ENCODE data around the gene ACOT2. TPM values are rescaled to one million over a fixed set of nuclear protein-coding genes. Genes with fewer than 3 reads are reported as not detected.

The ACOT2 gene
- total and polyA plus RNA-seq, 2 experiments from 2014 or later, result 56.0 to 77.2 TPM

DNA sequence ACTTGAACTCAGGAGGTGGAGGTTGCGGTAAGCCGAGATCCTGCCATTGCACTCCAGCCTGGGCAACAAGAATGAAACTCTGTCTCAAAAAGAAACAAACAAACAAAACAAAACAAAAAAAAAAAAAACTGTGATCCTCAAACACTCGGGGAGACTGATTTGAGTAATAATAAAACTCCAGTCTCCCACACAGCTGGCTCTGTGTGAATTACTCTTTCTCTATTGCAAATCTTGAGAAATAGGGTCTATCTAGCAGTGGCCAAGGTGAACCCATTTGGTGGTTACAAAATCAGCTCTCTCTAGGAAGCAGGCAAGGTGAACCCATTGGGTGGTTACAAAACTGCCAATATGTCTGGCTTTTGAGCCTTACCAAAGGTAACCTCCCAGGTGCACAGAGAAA is 37.3 kb downstream of the ACOT2 start:
- Histone ChIP-seq H3K9ac (no peak overlapping the region), H3F3A (ENCODE audit: insufficient read depth) (peaks cover 1% of the 10 kb centered on the region; the same call in 1 of the 2 replicates), H3K4me1 (ENCODE audit: insufficient read depth) (no peaks in the 10 kb centered on the region), H2AFZ (no peak overlapping the region), H4K20me1 (ENCODE audit: insufficient read depth) (no peaks in the 10 kb centered on the region), H3K36me3 (ENCODE audit: low read depth) (no peaks in the 10 kb centered on the region), H3K79me2 (ENCODE audit: insufficient read depth) (no peaks in the 10 kb centered on the region), H3K9me2 (ENCODE audit: insufficient read depth) (no peaks in the 10 kb centered on the region), H3K27me3 (replicated peaks; ENCODE audit: insufficient read depth) (no peaks in the 10 kb centered on the region), H3K4me3 (no peak overlapping the region), H3K9me3 (ENCODE audit: low read depth) (no peaks in the 10 kb centered on the region), H3K4me2 (ENCODE audit: unreplicated experiment) (no peak overlapping the region), H3K27ac (no peak overlapping the region)
- in situ Hi-C loops (cut with MboI), result no loop called here
- no peak for DNase-seq
- no peak for TF ChIP-seq EZH2 (IDR thresholded peaks at IDR 0.05; ENCODE audit: insufficient read depth, poor library complexity, severe bottlenecking)
- WGBS, 2 experiments (ENCODE audit: low coverage in 1 of 2, low lambda C conversion rate in 2 of 2, missing lambda C conversion rate in 2 of 2), result 86 to 89% methylated on average over 3 of the region's 3 CpGs

DNA sequence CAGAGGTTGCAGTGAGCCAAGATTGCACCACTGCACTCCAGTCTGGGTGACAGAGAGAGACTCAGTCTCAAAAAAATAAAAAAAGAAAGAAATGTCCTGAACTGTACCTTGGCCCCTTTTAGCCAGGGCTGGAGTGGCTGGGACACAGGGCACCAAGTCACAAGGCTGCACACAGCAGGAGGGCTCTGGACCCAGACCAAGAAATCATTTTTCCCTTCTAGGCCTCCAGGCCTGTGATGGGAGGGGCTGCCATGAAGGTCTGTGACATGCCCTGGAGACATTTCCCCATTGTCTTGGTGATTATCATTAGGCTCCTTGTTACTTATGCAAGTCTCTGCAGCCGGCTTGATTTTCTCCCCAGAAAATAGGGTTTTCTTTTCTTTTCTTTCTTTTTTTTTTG is 38.2 kb downstream of the ACOT2 start:
- no peak overlapping the region for H3K4me3 ChIP-seq
- H3K79me2 ChIP-seq (ENCODE audit: insufficient read depth), result no peaks in the 10 kb centered on the region
- no peak overlapping the region for H3K9ac ChIP-seq
- H3K4me1 ChIP-seq (ENCODE audit: insufficient read depth), result no peaks in the 10 kb centered on the region
- no peak for TF ChIP-seq EZH2phosphoT487 (IDR thresholded peaks at IDR 0.05; ENCODE audit: insufficient read depth, low read depth)
- no peak for TF ChIP-seq EZH2 (IDR thresholded peaks at IDR 0.05; ENCODE audit: insufficient read depth, poor library complexity, severe bottlenecking)
- no peak overlapping the region for H3K27ac ChIP-seq
- no peak overlapping the region for H2AFZ ChIP-seq
- WGBS, 2 experiments (ENCODE audit: low coverage in 1 of 2, low lambda C conversion rate in 2 of 2, missing lambda C conversion rate in 2 of 2), result 44% methylated on average over 1 of the region's 1 CpG; no CpG with 5 or more reads in 1 of the 2 experiments
- peaks cover 11% of the 10 kb centered on the region; the same call in 1 of the 2 replicates for H3F3A ChIP-seq (ENCODE audit: insufficient read depth)
- DNase-seq, result no peak
- no peaks in the 10 kb centered on the region for H3K36me3 ChIP-seq (ENCODE audit: low read depth)
- no peaks in the 10 kb centered on the region for H3K9me3 ChIP-seq (ENCODE audit: low read depth)
- no peaks in the 10 kb centered on the region for H4K20me1 ChIP-seq (ENCODE audit: insufficient read depth)
- in situ Hi-C loops (cut with MboI), result no loop called here
- no peak overlapping the region for H3K4me2 ChIP-seq (ENCODE audit: unreplicated experiment)
- no peaks in the 10 kb centered on the region for H3K9me2 ChIP-seq (ENCODE audit: insufficient read depth)
- no peaks in the 10 kb centered on the region for H3K27me3 ChIP-seq (replicated peaks; ENCODE audit: insufficient read depth)

DNA sequence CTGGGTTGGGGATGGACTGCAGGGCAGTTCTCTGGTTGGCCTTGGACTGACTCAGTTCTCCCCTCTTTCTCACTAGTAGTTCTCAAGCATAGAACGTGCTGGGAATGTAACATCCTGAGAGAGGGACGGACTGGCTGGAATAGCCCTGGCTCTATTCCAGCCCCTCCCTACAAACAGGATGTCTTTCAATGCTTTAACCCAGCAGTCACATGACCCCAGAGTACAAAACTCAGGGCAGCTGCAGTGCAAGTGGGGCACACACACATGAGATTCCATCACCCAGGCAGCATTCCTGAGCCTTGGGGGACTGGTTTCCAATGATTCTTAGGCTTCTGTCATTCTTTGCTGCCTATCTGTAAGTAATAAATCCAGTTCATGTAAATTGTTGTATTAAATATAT is 41.7 kb downstream of the ACOT2 start:
- H3K36me3 ChIP-seq (ENCODE audit: low read depth), result no peaks in the 10 kb centered on the region
- H3K9me2 ChIP-seq (ENCODE audit: insufficient read depth), result no peaks in the 10 kb centered on the region
- no peak overlapping the region for H3K4me2 ChIP-seq (ENCODE audit: unreplicated experiment)
- DNase-seq, result peak; percentile 6
- no peaks in the 10 kb centered on the region for H3K4me1 ChIP-seq (ENCODE audit: insufficient read depth)
- in situ Hi-C loops (cut with MboI), result no loop called here
- peaks cover 16% of the 10 kb centered on the region; the same call in 1 of the 2 replicates for H3F3A ChIP-seq (ENCODE audit: insufficient read depth)
- TF ChIP-seq EZH2 (IDR thresholded peaks at IDR 0.05; ENCODE audit: insufficient read depth, poor library complexity, severe bottlenecking) (no peak), EZH2phosphoT487 (IDR thresholded peaks at IDR 0.05; ENCODE audit: insufficient read depth, low read depth) (no peak)
- WGBS, 2 experiments (ENCODE audit: low coverage in 1 of 2, low lambda C conversion rate in 2 of 2, missing lambda C conversion rate in 2 of 2), result 67 to 68% methylated on average over 2 of the region's 2 CpGs
- H3K27me3 ChIP-seq (replicated peaks; ENCODE audit: insufficient read depth), result no peaks in the 10 kb centered on the region
- H4K20me1 ChIP-seq (ENCODE audit: insufficient read depth), result no peaks in the 10 kb centered on the region
- no peaks in the 10 kb centered on the region for H3K9me3 ChIP-seq (ENCODE audit: low read depth)
- H3K4me3 ChIP-seq, result no peak overlapping the region
- no peak overlapping the region for H3K27ac ChIP-seq
- H3K9ac ChIP-seq, result no peak overlapping the region
- no peak overlapping the region for H2AFZ ChIP-seq
- no peaks in the 10 kb centered on the region for H3K79me2 ChIP-seq (ENCODE audit: insufficient read depth)

DNA sequence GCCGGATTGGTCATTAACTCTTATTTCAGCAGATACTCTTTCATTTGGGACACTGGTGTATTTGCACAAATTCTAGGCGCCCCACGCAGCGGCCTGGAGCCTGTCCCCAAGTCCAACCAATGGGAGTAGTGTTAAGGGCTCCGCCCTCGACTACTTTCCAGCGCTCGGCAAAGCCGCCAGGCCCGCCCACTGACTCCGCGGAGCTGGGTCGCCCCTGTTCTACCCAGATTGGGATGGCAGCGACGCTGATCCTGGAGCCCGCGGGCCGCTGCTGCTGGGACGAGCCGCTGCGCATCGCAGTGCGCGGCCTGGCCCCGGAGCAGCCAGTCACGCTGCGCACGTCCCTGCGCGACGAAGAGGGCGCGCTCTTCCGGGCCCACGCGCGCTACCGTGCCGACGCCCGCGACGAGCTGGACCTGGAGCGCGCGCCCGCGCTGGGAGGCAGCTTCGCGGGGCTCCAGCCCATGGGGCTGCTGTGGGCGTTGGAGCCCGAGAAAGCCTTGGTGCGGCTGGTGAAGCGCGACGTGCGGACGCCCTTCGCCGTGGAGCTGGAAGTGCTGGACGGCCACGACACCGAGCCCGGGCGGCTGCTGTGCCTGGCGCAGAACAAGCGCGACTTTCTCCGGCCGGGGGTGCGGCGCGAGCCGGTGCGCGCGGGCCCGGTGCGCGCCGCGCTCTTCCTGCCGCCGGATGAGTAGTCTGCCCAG is 43.5 kb downstream of the ACOT2 start, which contains the start of gene ACOT6:
ACOT6 (plus strand) TSS at position 179 of the 707 bp plus-strand sequence; CDS start at position 234, 55 bp downstream.
- H3K4me1 ChIP-seq (ENCODE audit: insufficient read depth), result no peaks in the 10 kb centered on the region
- WGBS, 2 experiments (ENCODE audit: low coverage in 1 of 2, low lambda C conversion rate in 2 of 2, missing lambda C conversion rate in 2 of 2), result 1% methylated on average over 73 to 81 of the region's 84 CpGs
- H3K4me3 ChIP-seq, result peak within 1 kb of the TSS; percentile 72
- H2AFZ ChIP-seq, result peak within 1 kb of the TSS; percentile 79
- no peaks in the 10 kb centered on the region for H3K79me2 ChIP-seq (ENCODE audit: insufficient read depth)
- H3K36me3 ChIP-seq (ENCODE audit: low read depth), result no peaks in the 10 kb centered on the region
- no peaks in the 10 kb centered on the region for H3K27me3 ChIP-seq (replicated peaks; ENCODE audit: insufficient read depth)
- TF ChIP-seq EZH2 (IDR thresholded peaks at IDR 0.05; ENCODE audit: insufficient read depth, poor library complexity, severe bottlenecking), result no peak
- TF ChIP-seq EZH2phosphoT487 (IDR thresholded peaks at IDR 0.05; ENCODE audit: insufficient read depth, low read depth), result no peak
- peaks cover 16% of the 10 kb centered on the region; the same call in 1 of the 2 replicates for H3F3A ChIP-seq (ENCODE audit: insufficient read depth)
- no peaks in the 10 kb centered on the region for H3K9me2 ChIP-seq (ENCODE audit: insufficient read depth)
- DNase-seq, result peak; percentile 86
- H3K9ac ChIP-seq, result peak within 1 kb of the TSS; percentile 64
- in situ Hi-C loops (cut with MboI), result no loop called here
- no peaks in the 10 kb centered on the region for H4K20me1 ChIP-seq (ENCODE audit: insufficient read depth)
- H3K9me3 ChIP-seq (ENCODE audit: low read depth), result no peaks in the 10 kb centered on the region
- H3K27ac ChIP-seq, result peak within 1 kb of the TSS; percentile 43
- peak within 1 kb of the TSS; percentile 54 for H3K4me2 ChIP-seq (ENCODE audit: unreplicated experiment)
